H54 (cell line): ENCODE data around the gene RIBC2.
"Not testable (repeated sequence)": the region's sequence is repeated elsewhere in the genome, so short reads cannot be mapped to it uniquely, and the experiment has no call there.

ENCODE experiments used
- DNase-seq: peaks from one replicate; pipeline ENCODE4 v3.0.0; 2011; ENCODE audit warnings: low spot score, mixed read lengths; ENCODE audit not compliant: insufficient read length
- FAIRE-seq: peaks from 3 replicates; lab custom pipeline; 2011; peaks lifted over from hg19 to GRCh38; lab: Jason Lieb, UNC
- POLR2A ChIP-seq: IDR thresholded peaks from 2 replicates; pipeline ENCODE4 v1.6.1; 2011; ENCODE audit warnings: low read depth, mild to moderate bottlenecking, low read length

Gene RIBC2, protein sequence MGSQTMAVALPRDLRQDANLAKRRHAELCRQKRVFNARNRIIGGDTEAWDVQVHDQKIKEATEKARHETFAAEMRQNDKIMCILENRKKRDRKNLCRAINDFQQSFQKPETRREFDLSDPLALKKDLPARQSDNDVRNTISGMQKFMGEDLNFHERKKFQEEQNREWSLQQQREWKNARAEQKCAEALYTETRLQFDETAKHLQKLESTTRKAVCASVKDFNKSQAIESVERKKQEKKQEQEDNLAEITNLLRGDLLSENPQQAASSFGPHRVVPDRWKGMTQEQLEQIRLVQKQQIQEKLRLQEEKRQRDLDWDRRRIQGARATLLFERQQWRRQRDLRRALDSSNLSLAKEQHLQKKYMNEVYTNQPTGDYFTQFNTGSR

DNA sequence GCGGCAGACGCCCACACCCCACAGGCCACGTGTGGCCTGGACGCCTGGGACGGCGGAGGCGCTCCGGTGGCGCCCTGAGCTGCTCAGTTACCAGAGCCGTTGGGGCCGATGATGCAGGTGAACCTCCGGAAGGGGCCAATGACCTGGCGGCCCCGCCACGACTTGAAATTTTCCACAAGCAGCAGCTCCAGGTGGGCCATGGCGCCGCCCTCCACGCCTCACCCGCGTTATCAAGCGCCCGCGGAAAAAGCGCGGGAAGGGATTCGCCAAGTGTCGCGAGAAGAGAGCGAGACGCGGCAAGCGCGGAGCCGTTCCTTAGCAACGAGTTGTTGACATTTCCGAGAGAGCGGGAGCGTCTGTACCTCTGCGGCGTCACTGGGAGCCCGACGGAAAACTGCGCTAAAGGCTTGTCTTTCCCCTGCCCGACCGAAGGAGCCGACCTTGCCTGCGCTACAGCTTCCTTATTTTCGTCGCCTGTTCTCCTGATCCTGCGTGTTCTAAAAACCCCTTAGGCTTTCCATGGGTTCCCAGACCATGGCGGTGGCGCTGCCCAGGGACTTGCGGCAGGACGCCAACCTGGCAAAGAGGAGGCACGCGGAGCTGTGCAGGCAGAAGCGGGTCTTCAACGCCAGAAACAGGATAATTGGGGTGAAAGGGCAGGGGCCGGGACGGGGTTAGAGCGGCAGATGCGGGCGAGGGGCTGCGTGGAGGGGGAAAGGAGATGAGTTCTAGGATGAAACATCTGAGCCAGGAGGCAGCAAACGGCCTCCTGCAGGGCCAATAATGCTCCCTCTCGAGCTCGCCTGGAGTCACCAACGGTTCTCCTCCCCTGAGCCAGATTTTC, at the start of gene RIBC2, which contains the start of gene SMC1B:
Gene RIBC2 (plus strand): TSS at position 326 of the 844 bp plus-strand sequence. CDS start 194 bp downstream, at position 520.
Gene SMC1B (minus strand): TSS at position 232 of the 844 bp plus-strand sequence. CDS start 32 bp downstream, at position 200.
- FAIRE-seq: no peak

DNA sequence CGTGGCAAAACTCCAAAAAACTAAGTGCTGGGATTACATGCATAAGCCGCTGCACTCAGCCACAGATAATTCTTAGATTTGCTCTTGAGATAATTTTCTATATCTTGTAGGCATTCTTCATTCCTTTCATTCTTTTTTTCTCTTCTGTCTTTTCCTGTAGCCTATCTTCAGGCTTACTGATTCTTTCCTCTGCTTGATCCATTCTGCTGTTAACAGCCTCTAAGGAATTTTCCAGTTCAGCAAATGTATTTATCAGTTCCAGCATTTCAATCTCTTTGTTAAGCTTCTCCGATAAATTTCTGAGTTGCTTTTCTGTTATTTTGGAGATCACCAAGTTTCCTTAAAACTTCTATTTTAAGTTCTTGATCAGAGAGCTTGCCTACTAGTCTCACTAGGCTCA, 46.8 kb upstream of the RIBC2 start:
- DNase-seq (no peak), FAIRE-seq (no peak)
- no peak for TF ChIP-seq POLR2A

More for the DNA sequence above, at the start of gene RIBC2, which contains the start of gene SMC1B:
- TF ChIP-seq POLR2A: no peak
- DNase-seq: no peak

DNA sequence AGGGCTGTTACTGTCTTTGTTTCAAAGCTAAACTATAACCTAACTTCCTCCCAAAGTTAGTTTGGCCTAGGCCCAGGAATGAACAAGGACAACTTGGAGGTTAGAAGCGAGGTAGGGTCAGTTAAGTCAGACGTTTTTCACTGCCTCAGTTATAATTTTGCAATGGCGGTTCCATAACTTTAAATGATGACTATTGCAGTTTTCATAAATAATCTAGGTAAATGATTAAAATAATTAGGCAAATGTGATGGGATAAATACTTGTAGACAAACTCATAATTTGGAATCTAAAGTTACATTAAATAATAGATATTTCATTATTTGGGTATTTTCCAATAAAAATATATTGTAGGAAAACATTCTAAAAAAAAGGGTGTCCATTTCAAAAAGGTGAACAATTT, 39.9 kb upstream of the RIBC2 start:
- FAIRE-seq, DNase-seq: not testable (repeated sequence)

DNA sequence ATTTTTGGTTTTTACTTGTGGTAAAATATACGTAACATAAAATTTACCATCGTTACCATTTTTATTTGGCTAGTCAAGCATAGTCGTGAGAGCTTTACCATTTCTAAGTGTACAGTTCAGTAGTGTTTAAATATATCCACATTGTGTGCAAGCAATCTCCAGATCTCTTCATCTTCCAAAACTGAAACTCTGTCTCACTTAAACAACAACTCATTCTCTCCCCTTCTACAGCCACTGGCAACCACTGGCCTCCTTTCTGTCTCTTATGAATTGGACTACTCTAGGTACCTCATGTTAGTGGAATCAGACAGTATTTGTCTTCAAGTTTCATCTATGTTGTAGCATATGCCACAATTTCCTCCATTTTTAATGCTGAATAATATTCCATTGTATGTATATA, 37.5 kb upstream of the RIBC2 start:
- DNase-seq (no peak), FAIRE-seq (no peak)
- no peak for TF ChIP-seq POLR2A

DNA sequence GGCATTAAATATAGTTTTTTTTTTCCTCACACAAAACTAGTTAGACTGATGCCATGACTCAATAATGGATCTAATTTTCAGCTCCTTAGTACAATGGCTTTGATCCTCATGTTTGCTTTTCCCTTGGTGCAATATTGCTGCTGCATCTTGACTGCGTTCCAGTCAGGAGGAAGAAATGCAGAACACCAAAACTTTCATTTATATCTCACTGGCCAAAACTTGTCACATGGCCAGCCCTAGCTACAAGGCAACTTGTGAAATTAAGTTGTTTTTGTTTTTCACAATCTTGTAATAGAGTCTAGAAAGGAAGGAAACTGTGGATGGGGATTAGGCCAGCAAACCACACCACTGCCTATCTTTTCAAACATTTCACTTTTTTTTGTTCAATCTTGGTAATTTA, 36.8 kb upstream of the RIBC2 start:
- FAIRE-seq (no peak), DNase-seq (no peak)
- TF ChIP-seq POLR2A: no peak

DNA sequence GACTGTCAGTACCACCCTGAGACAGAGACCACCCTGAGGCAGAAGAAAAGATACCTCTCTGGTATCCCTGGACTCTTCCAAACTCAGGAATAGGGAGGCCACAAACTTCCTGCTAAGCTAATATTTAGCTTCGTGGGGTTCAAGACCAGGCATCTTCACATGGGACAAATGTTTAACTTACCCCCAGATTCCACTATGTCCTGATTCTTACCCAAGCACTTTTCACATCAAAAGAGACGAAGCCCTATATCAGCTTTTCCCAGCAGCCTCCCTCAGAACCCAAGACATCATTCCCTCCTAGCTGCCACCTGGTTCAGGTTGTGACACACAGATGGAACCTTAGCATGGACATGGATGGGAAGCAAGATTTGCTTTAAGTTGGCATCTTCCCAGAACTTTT, 32.1 kb upstream of the RIBC2 start:
- DNase-seq: no peak
- no peak for FAIRE-seq
- TF ChIP-seq POLR2A: no peak

DNA sequence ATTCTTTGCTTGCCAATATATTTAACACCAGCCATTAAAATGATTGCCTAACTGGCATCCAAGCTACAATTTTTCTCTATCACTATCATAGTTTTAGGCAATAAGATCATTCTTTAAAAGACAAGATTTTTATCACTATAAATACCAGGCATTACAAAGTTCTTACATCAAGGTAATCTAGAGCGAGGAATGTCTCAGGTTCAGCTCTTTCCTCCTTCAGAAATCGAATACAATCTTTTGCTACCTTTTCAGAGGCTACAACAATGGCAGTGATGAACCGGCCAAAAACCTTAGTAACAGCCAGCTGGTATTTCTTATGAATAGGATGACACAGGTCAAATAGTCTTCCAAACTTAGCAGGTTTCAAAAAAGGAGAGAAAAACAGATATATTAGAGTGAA, 23.9 kb upstream of the RIBC2 start:
- no peak for TF ChIP-seq POLR2A
- DNase-seq (no peak), FAIRE-seq (no peak)

DNA sequence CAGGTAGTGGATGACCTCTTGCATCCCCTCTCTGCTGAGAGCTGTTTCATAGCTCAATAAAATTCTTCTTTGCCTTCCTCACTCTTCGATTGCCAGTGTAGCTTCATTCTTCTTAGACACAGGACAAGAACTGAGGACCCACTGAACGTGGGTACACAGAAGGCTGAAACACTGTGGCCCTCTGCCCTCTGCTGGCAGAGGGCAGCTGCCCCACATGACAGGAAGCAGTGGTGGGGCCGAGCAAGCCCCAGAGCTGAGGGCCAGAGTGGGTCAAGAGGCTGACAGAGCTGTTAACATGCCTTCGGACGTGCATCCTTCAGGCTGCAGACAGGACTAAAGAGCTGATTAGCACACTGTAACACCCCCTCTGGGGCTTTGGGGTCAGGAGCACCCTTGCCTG, 15.7 kb upstream of the RIBC2 start:
- TF ChIP-seq POLR2A: no peak
- DNase-seq (no peak), FAIRE-seq (no peak)

DNA sequence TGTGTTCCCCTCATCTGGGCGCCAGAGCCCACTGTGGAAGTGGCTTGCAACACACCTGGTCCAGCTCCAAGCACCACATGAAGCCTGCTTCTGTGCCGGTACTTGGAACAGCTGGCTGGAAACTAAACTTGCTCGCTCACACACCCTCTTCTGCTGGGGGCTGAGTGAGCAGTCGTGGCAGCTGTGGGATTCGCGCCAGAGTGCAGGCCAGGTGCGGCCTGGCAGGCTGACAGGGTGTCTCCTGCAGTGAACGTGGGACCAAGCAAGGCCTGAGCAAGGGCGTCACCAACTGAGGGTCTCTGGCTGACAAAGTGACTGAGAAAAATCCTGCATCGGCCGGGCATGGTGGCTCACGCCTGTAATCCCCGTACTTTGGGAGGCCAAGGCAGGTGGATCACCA, 15.3 kb upstream of the RIBC2 start:
- TF ChIP-seq POLR2A: no peak
- DNase-seq (no peak), FAIRE-seq (no peak)

DNA sequence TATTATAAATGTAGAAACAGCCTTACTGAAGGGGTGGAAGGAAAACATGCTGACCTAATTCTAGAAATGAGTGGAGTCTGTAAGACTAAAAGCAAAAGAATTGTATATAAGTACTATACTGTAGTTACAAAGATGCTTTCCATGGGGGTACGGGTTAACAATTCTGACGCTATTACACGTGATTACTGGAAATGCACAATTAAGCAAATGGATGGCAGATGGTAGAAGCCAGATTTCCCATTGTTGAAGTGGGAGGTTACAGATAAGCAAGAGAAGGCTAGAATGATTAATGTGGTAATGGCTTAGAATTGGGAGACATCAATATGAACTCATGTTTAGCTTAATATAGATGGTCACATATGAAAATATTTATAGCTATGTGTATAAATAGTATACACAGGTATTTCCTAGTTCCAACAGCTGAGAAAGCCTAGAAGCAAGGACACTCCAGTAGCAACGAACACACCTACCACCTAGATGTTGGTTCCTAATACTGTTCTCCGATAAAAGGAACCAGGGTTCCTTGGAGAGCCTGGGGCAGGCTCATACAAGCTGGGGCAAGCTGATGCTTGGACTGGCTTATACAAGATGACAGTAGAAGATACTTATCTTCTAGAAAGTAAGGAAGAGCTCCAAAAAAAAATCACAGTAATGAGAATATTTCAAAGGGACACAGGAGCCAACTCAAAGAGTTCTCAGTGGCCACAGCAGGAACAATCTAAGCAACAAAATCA, 13.6 kb upstream of the RIBC2 start:
- TF ChIP-seq POLR2A: no peak
- no peak for DNase-seq
- FAIRE-seq: no peak

DNA sequence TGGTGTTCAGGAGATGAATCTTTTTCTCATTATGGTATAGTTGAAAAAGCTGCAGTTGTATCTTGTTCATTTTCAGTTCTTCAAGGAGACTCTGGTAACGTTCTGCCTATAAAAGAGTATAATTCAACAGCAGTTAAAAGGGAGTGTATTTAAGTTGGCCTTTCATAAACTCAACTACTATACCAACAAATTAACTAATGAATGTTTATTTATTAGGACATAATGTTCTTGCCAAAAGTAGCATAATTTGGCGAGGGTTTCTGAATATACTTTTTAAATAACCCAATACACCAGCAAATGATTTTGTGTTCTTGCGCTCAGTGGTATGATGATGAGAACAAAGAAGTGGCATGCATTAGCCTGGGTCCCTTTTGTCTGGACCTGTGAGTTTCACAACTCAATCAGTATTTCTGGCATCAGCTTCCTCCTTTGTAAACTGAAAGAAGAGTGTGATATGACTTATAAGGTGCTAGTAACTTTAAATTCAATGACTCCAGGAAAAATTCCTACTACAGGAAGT, 11.0 kb upstream of the RIBC2 start:
- DNase-seq (no peak), FAIRE-seq (no peak)
- no peak for TF ChIP-seq POLR2A

DNA sequence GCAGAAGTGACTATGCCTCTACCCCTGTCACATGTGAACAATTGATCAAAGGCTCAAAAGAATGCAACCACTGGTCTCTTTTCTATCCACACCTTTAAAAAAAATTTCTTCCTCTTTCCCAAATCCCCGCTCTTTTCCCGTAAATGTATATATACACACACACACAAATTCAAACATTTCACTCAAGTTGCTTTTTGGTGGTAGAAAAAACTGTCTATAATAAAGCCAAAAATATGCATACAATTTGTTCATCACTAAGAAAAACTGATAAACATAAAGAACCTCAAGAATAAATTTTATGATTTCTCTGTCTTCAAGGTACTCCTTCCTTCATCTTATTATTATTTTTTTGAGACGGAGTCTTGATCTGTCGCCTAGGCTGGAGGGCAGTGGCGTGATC, 5.7 kb upstream of the RIBC2 start:
- DNase-seq: no peak
- no peak for FAIRE-seq
- TF ChIP-seq POLR2A: no peak

DNA sequence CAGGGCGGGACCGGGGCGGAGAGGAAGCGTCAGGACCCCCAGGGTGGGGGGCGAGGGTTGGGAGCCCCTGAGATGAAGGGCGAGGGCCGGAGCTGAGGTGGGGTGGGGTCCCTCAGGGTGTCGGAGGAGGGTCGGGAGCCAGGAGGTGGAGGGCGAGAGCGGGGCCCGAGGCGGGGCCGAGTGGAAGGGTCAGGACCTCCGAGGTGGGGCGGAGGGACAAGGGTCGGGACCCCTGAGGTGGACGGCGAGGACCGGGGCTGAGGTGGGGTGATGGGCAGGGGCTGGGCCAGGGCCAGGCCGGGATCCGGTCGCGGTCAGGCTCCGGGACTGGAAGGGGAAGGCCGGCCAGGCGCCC, 503 bp upstream of the RIBC2 start:
- no peak for TF ChIP-seq POLR2A
- DNase-seq (no peak), FAIRE-seq (no peak)
